HEK293T (cell line): ENCODE results near the gene PPP1R10.

Source experiments
- BHLHE40 ChIP-seq: fragments of 450-650 bp; IDR thresholded peaks from 2 replicates; pipeline ENCODE4 v1.6.1; 2016; ENCODE audit warnings: mild to moderate bottlenecking, moderate library complexity, borderline replicate concordance
- FOXK2 ChIP-seq: fragments of 450-650 bp; IDR thresholded peaks from 2 replicates; pipeline ENCODE4 v1.6.1; 2016; ENCODE audit warnings: mild to moderate bottlenecking
- LEF1 ChIP-seq: fragments of 450-650 bp; IDR thresholded peaks from 2 replicates; pipeline ENCODE4 v1.6.1; 2017; ENCODE audit warnings: mild to moderate bottlenecking, borderline replicate concordance
- TARDBP ChIP-seq: fragments of 450-650 bp; IDR thresholded peaks from 2 replicates; pipeline ENCODE4 v1.6.1; 2016

DNA sequence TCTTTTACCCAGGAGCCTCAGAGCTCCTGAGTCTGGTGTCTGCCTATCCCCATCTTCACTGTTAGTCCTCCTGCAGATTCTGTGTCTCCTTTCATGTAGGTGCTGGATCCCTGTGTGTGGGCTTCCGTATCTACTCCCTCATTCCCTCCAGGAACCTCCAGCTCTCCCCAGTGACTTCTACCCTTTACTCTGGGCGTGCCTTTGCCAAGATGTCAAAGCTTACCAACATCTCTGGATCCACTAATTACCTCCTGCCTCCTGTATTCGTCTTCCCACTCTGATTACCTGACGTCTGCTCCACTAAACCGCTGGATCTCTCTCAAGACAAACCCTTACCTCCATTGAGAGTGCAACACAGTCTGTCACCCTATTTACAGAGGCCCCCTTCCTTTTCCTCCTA lies 27.7 kb upstream of the PPP1R10 start:
- TF ChIP-seq BHLHE40 (no peak), TARDBP (no peak), FOXK2 (no peak), LEF1 (no peak)
